ENCODE data around the gene BSG.
A peak's percentile ranks its signal among the peaks of the same experiment; 100 is the strongest.

The BSG gene

GRCh38 chr19:572140-572742 is at the start of gene BSG:
Gene BSG (plus strand): TSS chr19:572596. CDS start chr19:572635, 39 bp downstream.
- peak; percentile 91 for DNase-seq (ENCODE audit: low read depth, low spot score)
- peak within 1 kb of the TSS; percentile 77 for H3K27ac ChIP-seq

DNA sequence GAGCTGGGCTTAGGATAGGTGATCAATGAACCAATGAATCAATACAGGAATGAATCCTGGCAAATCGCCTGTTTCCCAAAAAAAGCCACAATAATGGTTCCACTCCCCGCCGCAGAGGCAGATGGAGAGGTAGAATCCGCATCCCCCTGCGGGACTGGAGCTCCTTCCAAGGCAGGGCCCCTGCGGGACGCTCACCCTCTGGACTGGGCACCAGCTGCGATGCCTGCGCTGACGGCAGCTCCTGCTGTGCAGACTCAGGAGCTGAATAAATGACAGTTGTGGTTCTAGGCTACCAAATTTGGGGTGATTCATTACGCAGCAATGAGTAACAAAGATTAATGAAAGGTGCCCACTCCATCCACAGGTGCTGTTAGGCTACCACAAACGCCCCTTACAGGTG is 49.7 kb upstream of the BSG start:
- no peak overlapping the region for H3K27ac ChIP-seq
- no peak for DNase-seq (ENCODE audit: low read depth, low spot score)

- no peak for DNase-seq (ENCODE audit: low read depth, low spot score)
- H3K27ac ChIP-seq = no peak overlapping the region
Observed at GRCh38 chr19:524062-524674, 48.2 kb upstream of the BSG start.

DNA sequence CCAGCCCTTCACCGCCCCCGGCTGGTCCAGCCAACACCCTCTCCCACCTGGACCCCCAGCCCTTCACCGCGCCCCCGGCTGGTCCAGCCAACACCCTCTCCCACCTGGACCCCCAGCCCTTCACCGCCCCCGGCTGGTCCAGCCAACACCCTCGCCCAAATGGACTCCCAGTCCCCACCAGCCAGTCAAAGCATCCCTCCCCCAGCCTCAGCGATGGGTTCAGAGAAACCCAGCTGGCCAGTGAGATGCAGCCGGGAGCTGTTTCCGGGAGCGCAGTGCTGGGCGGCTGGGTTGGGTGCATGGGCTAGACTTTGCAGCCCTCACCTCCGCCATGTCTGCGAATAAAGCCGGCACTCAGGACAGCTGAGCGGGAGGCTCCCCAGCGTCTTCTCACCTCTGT is 47.4 kb upstream of the BSG start:
- H3K27ac ChIP-seq = no peak overlapping the region
- DNase-seq (ENCODE audit: low read depth, low spot score) = no peak

GRCh38 chr19:525857-526419 is 46.5 kb upstream of the BSG start:
- no peak overlapping the region for H3K27ac ChIP-seq
- DNase-seq (ENCODE audit: low read depth, low spot score) = no peak

- H3K27ac ChIP-seq = peak overlapping the region; percentile 77
Observed at GRCh38 chr19:530134-531008, 42.0 kb upstream of the BSG start.

GRCh38 chr19:531009-531752 is 41.2 kb upstream of the BSG start:
- DNase-seq (ENCODE audit: low read depth, low spot score) = no peak
- H3K27ac ChIP-seq = peak overlapping the region; percentile 77

More at GRCh38 chr19:530134-531008, 42.0 kb upstream of the BSG start:
- no peak for DNase-seq (ENCODE audit: low read depth, low spot score)

DNA sequence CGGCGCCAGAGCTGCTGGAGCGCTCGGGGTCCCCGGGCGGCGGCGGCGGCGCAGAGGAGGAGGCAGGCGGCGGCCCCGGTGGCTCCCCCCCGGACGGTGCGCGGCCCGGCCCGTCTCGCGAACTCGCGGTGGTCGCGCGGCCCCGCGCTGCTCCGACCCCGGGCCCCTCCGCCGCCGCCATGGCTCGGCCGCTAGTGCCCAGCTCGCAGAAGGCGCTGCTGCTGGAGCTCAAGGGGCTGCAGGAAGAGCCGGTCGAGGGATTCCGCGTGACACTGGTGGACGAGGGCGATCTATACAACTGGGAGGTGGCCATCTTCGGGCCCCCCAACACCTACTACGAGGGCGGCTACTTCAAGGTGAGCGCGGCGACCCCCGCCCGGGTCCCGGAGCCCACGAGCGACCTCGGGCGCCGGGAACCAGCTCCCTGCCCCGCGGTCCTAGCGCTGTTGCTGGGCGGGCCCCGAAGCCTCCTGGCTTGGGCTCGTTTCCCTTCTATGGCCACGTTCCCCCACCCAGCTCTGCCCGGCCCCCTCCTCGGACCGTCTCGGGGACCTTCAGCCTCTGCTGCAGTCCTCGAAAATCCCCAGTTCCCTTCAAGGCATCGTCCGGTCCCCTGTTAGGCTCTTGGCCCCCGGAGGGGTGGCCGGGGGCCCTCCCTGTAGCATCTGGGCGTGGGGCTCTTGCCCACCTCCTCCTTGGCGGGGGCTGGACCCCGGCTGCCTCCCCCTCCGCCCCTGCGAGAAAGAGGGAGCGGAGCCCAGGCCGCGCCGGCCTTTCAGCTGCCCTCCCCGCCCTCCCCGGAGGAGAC is 40.4 kb upstream of the BSG start, which contains the start of gene CDC34:
Gene CDC34 (plus strand): TSS at position 8 of the 808 bp plus-strand sequence. CDS start 172 bp downstream, at position 180.
- peak within 1 kb of the TSS; percentile 77 for H3K27ac ChIP-seq
- DNase-seq (ENCODE audit: low read depth, low spot score) = no peak

DNA sequence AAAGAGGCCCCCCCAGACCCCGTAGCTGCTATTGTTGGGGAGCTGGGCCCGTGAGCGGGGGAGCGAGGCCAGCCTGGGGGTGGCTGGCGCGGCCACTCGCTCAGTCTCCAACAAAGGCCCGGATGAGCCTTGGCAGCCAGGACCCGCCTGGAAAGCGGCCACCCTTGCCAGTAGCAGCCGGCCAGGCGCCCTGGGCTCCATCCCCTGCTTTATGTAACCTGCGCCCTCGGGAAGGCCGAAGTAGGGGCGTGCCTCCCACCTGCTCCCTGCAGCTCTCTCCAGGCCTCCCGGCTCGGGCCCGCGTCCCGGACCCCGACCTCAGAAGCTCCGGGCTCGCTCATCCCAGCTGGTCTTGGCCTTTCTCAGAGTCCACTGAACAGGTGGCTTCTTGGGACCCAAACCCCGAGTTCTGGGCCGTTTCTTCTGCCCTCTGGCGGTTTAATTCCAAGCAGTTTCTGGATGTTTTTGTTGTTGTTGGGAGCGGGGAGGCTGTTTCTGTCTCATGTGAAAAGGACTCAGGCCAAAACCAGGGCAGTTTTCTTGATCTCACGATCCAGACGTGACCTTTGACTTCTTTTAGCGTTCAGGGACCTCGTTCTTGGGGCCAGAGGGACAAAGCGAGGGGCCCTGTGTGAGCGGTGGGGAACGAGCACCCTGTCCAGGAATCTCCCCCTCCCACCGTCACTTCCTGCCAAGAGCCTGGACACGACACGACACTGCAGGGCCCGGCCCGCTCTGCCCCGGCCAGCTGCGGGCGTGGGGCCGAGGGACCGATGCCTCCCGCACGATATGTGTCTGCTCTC is 39.6 kb upstream of the BSG start:
- peak overlapping the region; percentile 77 for H3K27ac ChIP-seq
- DNase-seq (ENCODE audit: low read depth, low spot score) = no peak

DNA sequence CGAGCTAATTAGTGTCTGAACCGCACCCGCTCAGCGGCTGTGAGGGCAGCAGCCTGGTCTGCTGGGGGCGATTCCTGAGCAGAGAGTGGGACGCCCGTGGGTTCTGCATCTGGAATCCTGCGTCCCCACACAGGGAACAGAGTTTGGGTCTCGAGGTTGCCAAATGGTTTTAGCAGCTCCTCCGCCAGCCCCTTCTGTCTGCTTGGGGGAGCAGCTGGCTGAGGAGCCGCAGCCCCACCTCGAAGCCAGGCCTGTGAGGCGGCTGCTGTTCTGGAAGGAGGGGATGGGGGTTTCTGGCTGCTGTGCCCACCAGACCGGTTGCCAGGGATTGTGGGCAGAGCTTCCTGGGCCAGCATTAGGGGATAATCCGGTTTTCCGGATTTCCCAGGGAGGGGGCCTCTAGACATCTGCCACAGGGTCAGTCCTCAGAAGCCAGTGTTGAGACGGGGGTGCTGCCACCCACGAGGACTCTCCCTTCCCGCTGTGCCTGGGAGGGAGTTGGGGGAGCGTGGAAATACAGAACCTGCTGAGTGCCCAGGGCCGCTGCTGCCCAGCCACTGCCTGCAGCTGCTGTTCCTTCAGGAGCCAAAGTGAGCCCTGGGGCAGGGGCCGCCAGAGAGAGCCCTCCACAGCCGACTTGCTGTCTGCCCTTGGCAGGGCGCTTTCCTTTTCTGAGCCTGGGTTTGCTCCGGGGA is 38.9 kb upstream of the BSG start:
- DNase-seq (ENCODE audit: low read depth, low spot score) = no peak
- H3K27ac ChIP-seq = peak overlapping the region; percentile 77

- H3K27ac ChIP-seq = no peak overlapping the region
- DNase-seq (ENCODE audit: low read depth, low spot score) = no peak
Observed at GRCh38 chr19:534088-534487, 38.3 kb upstream of the BSG start.

DNA sequence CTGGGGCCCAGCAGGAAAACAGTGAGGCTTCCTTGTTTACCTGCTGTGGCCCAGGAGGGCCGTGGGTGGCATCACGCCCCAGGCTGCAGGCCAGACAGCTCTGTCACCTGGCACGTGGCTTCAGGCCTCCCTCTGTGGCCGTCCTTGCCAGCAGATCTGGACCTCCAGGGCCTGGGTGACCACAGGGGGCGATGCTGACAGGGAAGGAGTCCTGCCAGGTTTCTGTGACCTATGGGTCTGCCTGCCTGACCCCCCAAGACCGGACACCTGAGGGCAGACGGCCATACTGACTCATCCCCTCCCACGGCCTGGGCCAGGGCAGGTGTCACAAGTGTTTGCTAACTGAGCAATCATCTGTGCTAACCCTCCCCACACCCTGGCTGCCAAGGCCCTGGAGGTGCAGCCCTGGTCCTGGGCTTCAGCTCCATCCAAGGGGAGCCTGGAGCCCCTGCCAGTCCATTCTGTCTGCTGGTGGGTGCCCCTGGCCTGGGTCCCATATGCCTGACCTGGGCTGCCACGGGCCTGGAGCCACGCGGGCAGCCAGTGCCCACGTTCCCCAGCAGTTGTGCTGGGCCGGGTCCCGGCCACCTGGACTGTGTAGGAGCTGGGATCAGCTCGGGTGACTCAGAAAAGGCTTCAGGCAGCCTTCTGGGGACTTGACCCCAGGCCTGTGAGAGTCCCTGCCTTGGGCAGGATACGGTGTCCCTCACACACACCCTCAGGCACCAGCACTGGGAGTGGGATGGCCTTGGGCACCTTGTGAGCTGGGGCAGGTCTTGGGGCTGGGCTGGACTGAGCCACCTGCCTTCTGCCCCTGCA is 37.2 kb upstream of the BSG start:
- DNase-seq (ENCODE audit: low read depth, low spot score) = no peak
- no peak overlapping the region for H3K27ac ChIP-seq

DNA sequence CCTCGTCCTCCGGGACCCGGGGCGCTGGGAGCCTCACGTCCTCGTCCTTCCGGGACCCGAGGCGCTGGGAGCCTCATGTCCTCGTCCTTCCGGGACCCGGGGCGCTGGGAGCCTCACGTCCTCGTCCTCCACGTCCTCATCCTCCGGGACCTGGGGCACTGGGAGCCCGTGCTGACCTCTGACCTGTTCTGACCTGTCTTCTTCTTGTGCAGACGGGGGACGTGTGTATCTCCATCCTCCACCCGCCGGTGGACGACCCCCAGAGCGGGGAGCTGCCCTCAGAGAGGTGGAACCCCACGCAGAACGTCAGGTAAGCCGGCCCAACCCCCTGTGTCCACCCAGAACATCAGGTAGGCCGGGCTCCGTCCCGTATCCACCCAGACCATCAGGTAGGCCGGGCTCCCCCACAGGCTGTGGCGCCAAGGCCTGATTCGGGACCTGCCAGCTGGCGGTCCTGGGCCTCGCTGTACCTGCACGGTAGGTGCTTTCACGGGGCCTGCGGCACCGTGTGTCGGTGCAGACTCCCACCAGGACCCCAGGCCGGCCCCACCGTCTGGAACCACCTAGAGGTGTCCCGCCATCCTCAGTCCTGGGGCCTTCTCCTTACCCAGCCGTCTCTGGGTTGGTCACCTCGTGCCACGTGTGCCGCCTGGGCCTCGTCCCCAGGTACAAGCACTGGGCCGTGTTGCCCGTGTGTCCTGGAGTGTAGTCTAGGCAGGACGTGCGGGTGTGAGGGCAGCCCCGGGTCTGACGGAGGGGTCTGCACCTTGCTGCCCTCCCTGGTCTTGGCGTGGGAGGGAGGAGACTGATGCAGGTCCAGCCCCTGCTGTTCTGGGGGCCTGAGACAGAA is 36.1 kb upstream of the BSG start:
- H3K27ac ChIP-seq = no peak overlapping the region
- no peak for DNase-seq (ENCODE audit: low read depth, low spot score)

DNA sequence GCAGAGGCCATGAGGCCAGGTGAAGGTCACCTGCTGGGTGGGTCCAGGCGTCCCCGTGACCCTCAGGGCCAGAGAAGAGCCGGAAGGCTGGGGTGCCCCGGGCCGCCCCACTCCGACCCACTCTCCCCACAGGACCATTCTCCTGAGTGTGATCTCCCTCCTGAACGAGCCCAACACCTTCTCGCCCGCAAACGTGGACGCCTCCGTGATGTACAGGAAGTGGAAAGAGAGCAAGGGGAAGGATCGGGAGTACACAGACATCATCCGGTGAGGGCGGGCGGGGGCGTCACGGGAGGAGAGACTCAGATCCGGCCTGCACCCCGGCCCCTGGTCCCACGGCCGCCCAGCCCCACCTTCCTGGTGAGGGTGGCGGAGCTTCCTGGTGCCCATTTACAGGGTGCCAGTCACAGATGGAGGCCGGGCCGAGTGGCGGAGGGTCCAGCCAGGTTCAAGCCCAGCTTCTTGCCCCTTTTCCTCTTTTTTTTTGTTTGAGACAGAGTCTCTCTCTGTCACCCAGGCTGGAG is 35.5 kb upstream of the BSG start:
- no peak for DNase-seq (ENCODE audit: low read depth, low spot score)
- no peak overlapping the region for H3K27ac ChIP-seq

GRCh38 chr19:538641-539428 is 33.6 kb upstream of the BSG start:
- no peak overlapping the region for H3K27ac ChIP-seq
- DNase-seq (ENCODE audit: low read depth, low spot score) = no peak

All from epithelial cell of prostate (primary cell).